ENCODE measurements around the gene SMIM45.

The SMIM45 gene

GRCh38 chr22:41951898-41952474, at the start of gene SMIM45:
SMIM45 (plus strand) TSS chr22:41952150.
- DNase-seq (ENCODE audit: low read depth, low spot score), result peak; percentile 64

GRCh38 chr22:41902932-41903421, 49.0 kb upstream of the SMIM45 start:
- no peak for DNase-seq (ENCODE audit: low read depth, low spot score)

- no peak for DNase-seq (ENCODE audit: low read depth, low spot score)
Observed at GRCh38 chr22:41904450-41905410, 47.2 kb upstream of the SMIM45 start.

DNA sequence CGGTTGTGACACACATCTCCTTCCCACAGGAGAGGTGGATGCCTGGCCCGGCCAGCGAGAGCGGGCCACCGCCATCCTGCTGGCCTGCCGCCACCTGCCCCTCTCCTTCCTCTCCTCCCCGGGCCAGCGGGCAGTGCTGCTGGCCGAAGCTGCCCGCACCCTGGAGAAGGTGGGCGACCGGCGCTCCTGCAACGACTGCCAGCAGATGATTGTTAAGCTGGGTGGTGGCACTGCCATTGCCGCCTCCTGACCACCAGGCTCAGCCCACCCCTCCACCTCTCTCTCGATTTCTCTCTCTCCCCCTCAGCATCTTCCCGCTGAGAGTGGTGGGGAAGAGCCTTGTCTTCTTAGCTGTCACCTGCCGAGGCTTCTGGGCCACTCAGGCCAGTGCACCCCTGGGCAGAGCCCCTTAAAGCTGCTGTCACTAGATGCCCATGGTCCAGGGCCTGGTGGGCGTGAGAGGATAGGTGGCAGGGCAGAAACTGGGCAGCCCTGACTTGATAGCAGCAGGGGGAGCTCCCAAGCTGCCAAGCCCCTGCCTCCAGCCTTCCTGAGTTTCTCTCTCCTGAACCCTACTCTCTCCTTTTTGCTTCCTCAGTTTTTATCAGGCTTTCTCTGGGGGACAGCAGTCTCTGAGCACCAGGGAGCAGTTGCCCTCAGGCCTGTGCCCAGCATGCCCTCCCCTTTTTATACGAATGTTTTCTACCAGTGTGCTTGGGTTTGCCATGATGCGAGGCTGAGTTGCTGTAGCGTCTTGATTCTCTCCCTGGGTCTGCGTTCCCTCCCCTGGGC, 46.3 kb upstream of the SMIM45 start:
- DNase-seq (ENCODE audit: low read depth, low spot score), result no peak

- DNase-seq (ENCODE audit: low read depth, low spot score), result no peak
Observed at GRCh38 chr22:41906822-41907221, 45.1 kb upstream of the SMIM45 start.

DNA sequence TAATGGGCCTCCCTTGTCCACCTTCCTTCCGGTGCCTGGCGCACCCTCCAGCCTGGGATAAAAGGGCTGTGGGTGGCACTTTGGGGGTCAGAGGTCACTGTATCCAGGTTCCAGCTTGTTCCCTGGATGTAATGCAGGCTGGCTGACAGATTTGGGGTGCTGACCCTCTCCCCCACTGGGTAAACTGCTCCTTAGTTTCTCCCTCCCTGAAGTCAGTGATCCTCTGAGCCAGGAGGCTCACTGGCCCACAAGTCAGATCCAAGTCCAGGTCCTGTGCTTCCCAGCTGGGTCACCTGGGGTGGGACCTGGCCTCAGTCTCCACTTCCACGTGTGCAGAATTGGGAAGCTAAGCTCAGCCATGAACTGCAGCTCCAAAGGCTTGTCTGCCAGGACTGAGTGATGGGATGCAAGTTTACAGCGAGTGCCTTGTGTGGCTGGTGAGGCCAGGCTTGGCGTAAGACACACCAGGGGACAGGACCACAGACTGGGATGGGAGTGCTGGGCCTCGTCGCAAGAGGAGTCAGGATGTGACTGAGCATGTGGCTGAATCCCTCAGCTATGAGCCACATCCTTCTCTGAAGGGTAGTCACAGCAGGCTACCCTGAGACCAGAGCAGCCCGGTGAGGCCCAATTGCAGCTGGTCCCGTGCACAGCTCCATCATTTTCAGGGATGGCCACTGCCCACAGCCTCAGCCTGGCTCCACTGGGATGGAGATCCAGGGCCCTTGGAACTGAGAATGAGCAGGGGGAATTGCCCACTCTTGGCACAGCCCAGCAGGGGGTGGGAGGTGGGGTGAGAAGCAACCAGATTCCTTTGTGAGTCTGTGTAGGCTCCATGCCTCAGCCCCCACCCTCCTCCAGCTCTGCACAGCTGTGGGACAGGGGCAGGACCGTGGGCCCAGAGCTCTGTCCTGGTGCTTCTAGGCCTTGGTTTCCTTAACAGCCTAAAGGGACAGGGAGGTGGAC, 44.2 kb upstream of the SMIM45 start:
- no peak for DNase-seq (ENCODE audit: low read depth, low spot score)

DNA sequence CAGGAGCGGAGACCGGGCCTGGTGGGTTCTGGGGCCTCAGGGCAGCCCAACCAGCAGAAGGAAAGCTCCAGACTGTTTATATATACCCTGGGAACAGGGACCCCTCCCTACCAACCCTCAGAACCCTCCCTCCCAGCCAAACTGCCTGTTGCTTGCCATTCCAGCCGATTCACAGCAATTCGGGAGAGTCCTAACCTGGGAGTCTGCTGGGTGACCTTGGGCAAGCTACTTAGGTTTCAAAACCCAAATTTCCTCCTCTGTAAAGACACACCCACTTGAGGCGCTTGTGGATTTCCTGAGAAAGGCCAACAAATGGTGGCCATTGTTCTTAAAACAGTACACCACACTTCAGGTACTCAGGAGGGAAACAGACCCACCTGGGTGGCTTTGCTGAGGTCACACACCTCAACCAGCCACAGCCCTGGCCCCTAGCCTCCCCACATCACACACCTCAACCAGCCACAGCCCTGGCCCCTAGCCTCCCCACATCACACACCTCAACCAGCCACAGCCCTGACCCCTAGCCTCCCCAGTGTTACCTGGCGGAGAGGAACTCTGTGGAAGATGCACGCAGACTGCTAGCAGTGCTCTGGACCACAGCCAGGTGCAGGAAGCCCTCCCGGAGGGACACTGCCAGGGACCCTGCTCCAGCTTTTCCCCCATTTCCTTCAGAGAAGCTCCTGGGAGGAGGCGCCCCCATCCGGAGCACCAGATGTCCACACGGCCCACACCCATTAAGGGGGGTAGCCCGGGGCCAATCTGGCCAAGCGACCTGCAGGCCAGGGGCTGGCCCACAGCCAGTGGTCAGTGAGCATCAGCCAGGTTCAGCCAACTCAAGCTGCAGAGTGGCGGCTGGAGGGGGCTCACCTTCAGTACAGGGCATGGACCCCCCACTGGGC, 43.3 kb upstream of the SMIM45 start:
- peak; percentile 63 for DNase-seq (ENCODE audit: low read depth, low spot score)

DNA sequence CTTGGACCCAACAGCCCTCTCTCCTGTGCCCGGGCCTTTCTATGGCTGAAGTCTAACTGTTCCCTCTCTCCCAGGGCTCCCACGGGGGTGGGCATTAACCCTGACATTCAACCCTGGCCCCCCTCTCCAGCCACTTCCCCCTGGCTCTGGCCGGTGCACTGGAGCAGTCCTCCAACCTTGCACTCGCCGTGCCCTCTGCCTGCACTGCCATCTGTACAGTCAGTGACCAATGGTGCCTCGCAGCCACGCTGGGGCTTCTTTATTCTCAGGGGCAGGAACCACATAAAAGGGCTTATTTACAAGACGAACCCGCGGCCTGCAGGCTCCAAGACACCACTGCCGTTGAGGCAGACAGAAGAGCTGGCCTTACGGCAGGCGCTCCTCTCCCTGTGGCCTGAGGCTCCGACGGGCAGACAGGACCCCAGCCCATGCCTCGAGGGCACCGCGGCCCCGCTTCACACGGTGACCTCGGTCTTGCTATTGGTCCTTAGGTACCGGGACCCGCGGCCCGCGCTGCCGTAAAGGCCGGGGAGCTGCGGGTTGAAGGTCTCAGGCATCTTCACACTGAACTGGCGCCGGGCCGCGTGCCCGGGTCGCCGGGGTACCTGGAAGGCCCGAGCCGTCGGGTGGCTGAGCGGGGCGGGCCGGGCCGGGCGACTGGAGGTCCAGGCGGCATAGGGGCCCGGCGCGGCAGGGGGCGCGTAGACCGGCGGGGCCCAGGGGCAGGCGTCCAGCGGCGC, 42.5 kb upstream of the SMIM45 start:
- DNase-seq (ENCODE audit: low read depth, low spot score), result peak; percentile 67

DNA sequence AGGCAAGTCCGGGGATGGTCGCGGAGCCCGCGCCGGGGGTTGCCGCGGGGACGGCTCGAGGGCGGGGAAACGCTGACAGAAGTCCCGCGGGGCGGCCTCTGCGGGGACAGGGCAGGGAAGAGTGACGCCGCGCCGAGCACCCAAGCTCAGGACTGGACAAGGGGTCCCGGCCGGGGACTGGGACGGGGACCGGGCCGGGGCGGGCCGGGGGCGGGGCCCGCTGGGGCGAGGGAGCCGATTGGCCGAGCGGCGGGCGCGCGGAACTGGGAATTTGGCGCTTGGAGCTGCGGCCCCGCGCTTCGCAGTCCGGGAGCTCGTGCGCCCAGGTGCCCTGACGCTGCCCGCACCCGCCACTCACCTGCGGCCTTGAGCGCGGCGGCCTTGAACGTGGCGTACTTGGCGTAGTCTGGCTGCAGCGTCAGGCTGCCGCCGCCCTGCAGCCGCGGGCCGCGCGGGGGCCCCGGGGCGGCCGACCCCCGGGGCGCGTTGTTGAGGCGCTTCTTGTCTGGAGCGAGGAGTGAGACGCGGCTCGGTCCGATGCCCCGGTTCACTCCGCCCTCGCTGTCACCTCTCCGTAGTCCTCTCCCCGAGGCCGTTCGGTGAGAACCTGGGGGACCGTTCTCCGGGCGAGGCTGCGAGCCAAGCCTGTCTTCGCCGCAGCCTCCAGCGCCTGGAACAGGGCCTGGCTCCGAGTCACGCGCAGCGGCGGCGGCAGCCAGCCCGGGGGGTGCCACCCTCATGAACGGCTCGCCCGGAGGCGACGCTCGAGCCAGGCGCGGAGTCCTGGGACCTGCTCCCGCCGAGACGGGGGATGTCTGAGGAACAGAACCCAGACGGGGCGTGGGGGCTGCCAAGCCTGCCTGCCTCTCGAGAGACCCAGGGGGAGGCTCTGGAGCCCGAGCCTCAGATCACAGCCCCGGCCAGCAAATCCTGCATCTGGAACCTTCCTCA, 41.6 kb upstream of the SMIM45 start:
- DNase-seq (ENCODE audit: low read depth, low spot score), result no peak

- DNase-seq (ENCODE audit: low read depth, low spot score), result no peak
Observed at GRCh38 chr22:41911001-41911611, 40.8 kb upstream of the SMIM45 start.

- DNase-seq (ENCODE audit: low read depth, low spot score), result no peak
Observed at GRCh38 chr22:41912338-41913039, 39.5 kb upstream of the SMIM45 start.

GRCh38 chr22:41913040-41913719, 38.8 kb upstream of the SMIM45 start:
- no peak for DNase-seq (ENCODE audit: low read depth, low spot score)

DNA sequence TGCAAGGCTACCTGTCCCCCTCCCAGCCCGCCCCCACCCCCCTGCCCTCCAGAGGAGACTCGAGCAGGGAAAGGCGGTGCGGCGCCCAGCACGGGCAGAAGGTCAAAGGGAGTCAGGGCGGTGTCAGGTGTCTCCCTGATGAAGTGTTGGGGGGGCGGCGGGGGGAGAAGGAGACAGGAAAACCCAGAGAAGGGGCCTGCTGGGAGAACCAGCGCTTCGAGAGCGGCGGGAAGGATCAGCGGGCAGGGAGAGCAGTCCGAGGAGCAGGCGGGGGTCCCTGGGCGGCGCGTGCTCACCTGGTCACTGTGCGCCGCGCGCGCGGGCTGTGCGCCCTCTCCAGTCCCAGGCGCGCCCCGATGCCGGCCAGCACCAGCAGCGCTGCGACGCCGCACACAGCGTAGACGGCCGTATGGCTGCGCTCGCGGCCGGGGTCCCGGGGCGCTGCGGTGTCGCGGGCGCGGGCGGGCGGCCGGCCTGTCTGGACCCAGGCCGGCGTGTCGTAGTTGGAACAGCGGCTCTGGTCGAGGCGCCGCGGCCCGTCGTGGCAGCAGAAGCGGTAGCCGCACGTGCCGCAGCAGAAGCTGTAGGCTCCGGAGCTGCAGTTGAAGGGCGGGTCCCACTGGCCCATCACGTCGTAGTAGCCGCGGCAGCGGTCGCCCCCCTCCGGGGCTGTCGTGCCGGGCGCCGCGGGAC, 38.0 kb upstream of the SMIM45 start:
- DNase-seq (ENCODE audit: low read depth, low spot score), result no peak

- DNase-seq (ENCODE audit: low read depth, low spot score), result no peak
Observed at GRCh38 chr22:41914611-41915034, 37.3 kb upstream of the SMIM45 start.

DNA sequence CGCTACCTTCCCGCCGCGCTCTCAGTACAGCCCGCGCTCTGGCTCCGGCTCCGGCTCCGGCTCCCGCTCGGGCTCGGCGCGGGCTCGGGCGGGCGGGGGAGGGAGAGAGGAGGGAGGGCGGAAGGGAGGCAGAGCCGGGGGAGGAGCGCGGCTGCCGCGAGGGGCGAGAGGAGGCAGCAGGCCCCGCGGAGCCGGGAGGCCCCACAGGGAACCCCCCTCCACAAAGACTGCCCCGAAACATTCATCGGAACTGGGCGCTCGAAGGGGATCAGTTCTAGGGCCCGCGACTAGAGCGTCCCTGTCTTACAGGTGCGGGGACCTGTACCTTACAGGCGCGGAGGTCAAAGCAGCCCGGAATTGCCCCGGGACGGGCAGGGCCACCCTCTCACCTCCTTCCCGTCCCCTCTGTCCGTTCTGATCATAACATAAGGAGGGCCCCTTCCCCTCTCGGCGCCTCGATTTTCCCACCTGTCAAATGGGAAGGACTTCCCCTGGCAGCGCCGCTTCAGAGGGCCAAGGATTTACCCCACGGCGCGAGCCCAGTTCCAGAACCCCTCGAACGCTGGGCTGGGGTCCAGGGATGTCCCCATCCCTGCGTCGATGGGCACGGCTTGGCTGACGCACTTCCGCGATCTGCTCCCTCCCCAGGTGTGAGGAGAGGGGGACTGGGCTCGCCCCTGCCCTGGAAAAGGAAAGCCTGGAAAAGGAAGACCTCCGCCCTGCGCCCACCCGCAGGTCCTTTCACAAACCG, 36.7 kb upstream of the SMIM45 start, which contains the start of gene SHISA8:
Gene SHISA8 (minus strand): TSS at position 40 of the 751 bp plus-strand sequence. CDS start 407 bp downstream, outside the sequence.
- no peak for DNase-seq (ENCODE audit: low read depth, low spot score)

Measured in ELF-1 (cell line).